H1 (cell line): Measurements from ENCODE around the gene NFIA.

ENCODE experiments used
- CBX5 ChIP-seq: fragments of 300-800, 300-1000 bp; sonication (generic); IDR thresholded peaks from 2 replicates; pipeline ENCODE4 v1.7.1; 2016; ENCODE audit warnings: antibody characterized with exemption, low read length, low read depth
- CTCF ChIP-seq, 3 experiments: IDR thresholded peaks; 1 replicate in 2 of 3; 2 replicates in 1 of 3; pipeline versions ENCODE4 v1.5.1 to v1.6.1; 2011; ENCODE audit warnings: low read length in 3 of 3, mild to moderate bottlenecking in 3 of 3, inconsistent platforms in 2 of 3, low read depth in 1 of 3, moderate library complexity in 1 of 3; ENCODE audit not compliant: insufficient read depth in 1 of 3; ENCODE audit errors: control extremely low read depth in 1 of 3
- EP300 ChIP-seq, 2 experiments: IDR thresholded peaks; 1 replicate in 1 of 2; 2 replicates in 1 of 2; pipeline ENCODE4 v1.6.1; 2011 to 2012; ENCODE audit warnings: low read depth in 2 of 2, low read length in 2 of 2, mild to moderate bottlenecking in 2 of 2, borderline replicate concordance in 1 of 2, inconsistent platforms in 1 of 2, moderate library complexity in 1 of 2
- NANOG ChIP-seq: IDR thresholded peaks from 2 replicates; pipeline ENCODE4 v1.6.1; 2011; ENCODE audit warnings: low read length, low read depth, mild to moderate bottlenecking, inconsistent platforms; ENCODE audit not compliant: insufficient read depth, poor library complexity, severe bottlenecking
- POLR2A ChIP-seq, 2 experiments: IDR thresholded peaks; 1 replicate in 1 of 2; 2 replicates in 1 of 2; pipeline ENCODE4 v1.6.1; 2011; ENCODE audit warnings: low read depth in 2 of 2, low read length in 2 of 2, mild to moderate bottlenecking in 2 of 2; ENCODE audit errors: control extremely low read depth in 1 of 2
- POLR2AphosphoS5 ChIP-seq: IDR thresholded peaks from 2 replicates; pipeline ENCODE4 v1.6.1; 2011; ENCODE audit warnings: low read depth, low read length
- RAD21 ChIP-seq, 2 experiments: IDR thresholded peaks in 1 of 2; conservative IDR thresholded peaks in 1 of 2; 2 replicates each; pipeline ENCODE4 v1.6.1; 2011; ENCODE audit warnings: low read depth in 2 of 2, low read length in 2 of 2, improper control_type of control experiment in 1 of 2, inconsistent platforms in 1 of 2, mild to moderate bottlenecking in 1 of 2, moderate library complexity in 1 of 2
- RXRA ChIP-seq: IDR thresholded peaks from 2 replicates; pipeline ENCODE4 v1.6.1; 2011; ENCODE audit warnings: low read depth, mild to moderate bottlenecking, low read length, moderate library complexity; ENCODE audit not compliant: insufficient read depth
- SP1 ChIP-seq: IDR thresholded peaks from 2 replicates; pipeline ENCODE4 v1.6.1; 2011; ENCODE audit warnings: low read depth, low read length
- SP4 ChIP-seq: IDR thresholded peaks from 2 replicates; pipeline ENCODE4 v1.6.1; 2012; ENCODE audit warnings: low read length, inconsistent platforms
- TAF1 ChIP-seq: IDR thresholded peaks from 2 replicates; pipeline ENCODE4 v1.6.1; 2011; ENCODE audit warnings: mild to moderate bottlenecking, low read depth, low read length
- USF2 ChIP-seq: IDR thresholded peaks from 2 replicates; pipeline ENCODE4 v1.6.1; 2011; ENCODE audit warnings: low read length, improper control_type of control experiment
- TF ChIP-seq, protein P1 (sequence below): IDR thresholded peaks from 2 replicates; pipeline ENCODE4 v1.6.1; 2012; ENCODE audit warnings: inconsistent platforms

- no peak for TF ChIP-seq TAF1
- no peak for TF ChIP-seq POLR2AphosphoS5
- TF ChIP-seq USF2: no peak
- no peak for TF ChIP-seq POLR2A (IDR thresholded peaks at IDR 0.05; ENCODE audit: control extremely low read depth in 1 of 2, low read depth in 2 of 2, low read length in 2 of 2)
- no peak for TF ChIP-seq CTCF (IDR thresholded peaks at IDR 0.05; ENCODE audit: control extremely low read depth in 1 of 3, insufficient read depth in 1 of 3, low read depth in 1 of 3, low read length in 3 of 3)
- TF ChIP-seq, protein P1, sequence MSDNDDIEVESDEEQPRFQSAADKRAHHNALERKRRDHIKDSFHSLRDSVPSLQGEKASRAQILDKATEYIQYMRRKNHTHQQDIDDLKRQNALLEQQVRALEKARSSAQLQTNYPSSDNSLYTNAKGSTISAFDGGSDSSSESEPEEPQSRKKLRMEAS: no peak
- TF ChIP-seq EP300 (IDR thresholded peaks at IDR 0.05; ENCODE audit: borderline replicate concordance in 1 of 2, low read depth in 2 of 2, low read length in 2 of 2): no peak
- no peak for TF ChIP-seq RXRA
- TF ChIP-seq NANOG: no peak
- TF ChIP-seq SP4: no peak
- no peak for TF ChIP-seq RAD21 (IDR thresholded peaks at IDR 0.05 in 1 of 2, conservative IDR thresholded peaks at IDR 0.05 in 1 of 2; ENCODE audit: low read depth in 2 of 2, low read length in 2 of 2)
- no peak for TF ChIP-seq SP1
- no peak for TF ChIP-seq CBX5
Measured at GRCh38 chr1:61089338-61089737, 7.0 kb downstream of the NFIA start.
